K562 (cell line): Measurements from ENCODE around the gene KYAT1. TPM values are rescaled to one million over a fixed set of nuclear protein-coding genes. Genes with fewer than 3 reads are reported as not detected.

Experiments used
- ARID1B ChIP-seq: fragments of 450-650 bp; IDR thresholded peaks from 2 replicates; pipeline ENCODE4 v1.6.1; 2016; ENCODE audit warnings: antibody characterized with exemption, mild to moderate bottlenecking, inconsistent platforms
- ATF1 ChIP-seq, 2 experiments: fragments of 450-650 bp in 1 of 2; IDR thresholded peaks; 2 replicates each; pipeline ENCODE4 v1.6.1; 2016; ENCODE audit warnings: missing compliant biosample characterization in 1 of 2, missing genetic modification characterization in 1 of 2
- CAMTA2 ChIP-seq: fragments of 250-450 bp; sonication (Bioruptor Pico); conservative IDR thresholded peaks from 2 replicates; pipeline ENCODE4 v1.5.1; 2022
- CGGBP1 ChIP-seq: fragments of 250-450 bp; sonication (Bioruptor Pico); IDR thresholded peaks from 2 replicates; pipeline ENCODE4 v1.9.0; 2021; ENCODE audit warnings: mild to moderate bottlenecking
- HIVEP1 ChIP-seq: fragments of 250-450 bp; sonication (Bioruptor Pico); IDR thresholded peaks from 2 replicates; pipeline ENCODE4 v1.4.0; 2020; ENCODE audit warnings: mild to moderate bottlenecking
- MBD2 ChIP-seq: sonication (generic); IDR thresholded peaks from 2 replicates; pipeline ENCODE4 v1.6.1; 2016; ENCODE audit warnings: low read depth, borderline replicate concordance
- MNT ChIP-seq, 2 experiments: fragments of 450-650 bp; conservative IDR thresholded peaks; 2 replicates each; pipeline ENCODE4 v1.6.1; 2017; ENCODE audit warnings: mild to moderate bottlenecking in 2 of 2, moderate library complexity in 2 of 2
- NCOA6 ChIP-seq: fragments of 450-650 bp; IDR thresholded peaks from 2 replicates; pipeline ENCODE4 v1.6.1; 2017; ENCODE audit warnings: mild to moderate bottlenecking
- NFIC ChIP-seq: fragments of 450-650 bp; IDR thresholded peaks from 2 replicates; pipeline ENCODE4 v1.6.1; 2017; ENCODE audit warnings: mild to moderate bottlenecking, inconsistent platforms
- PHB2 ChIP-seq: fragments of 450-650 bp; IDR thresholded peaks from 2 replicates; pipeline ENCODE4 v1.6.1; 2017; ENCODE audit warnings: low read depth
- POLR3A ChIP-seq: IDR thresholded peaks from 2 replicates; pipeline ENCODE4 v1.6.1; 2011; ENCODE audit warnings: borderline replicate concordance, mild to moderate bottlenecking, moderate library complexity; ENCODE audit not compliant: insufficient read length, insufficient read depth; ENCODE audit errors: extremely low read depth
- RFX7 ChIP-seq: fragments of 250-450 bp; sonication (Bioruptor Pico); IDR thresholded peaks from 2 replicates; pipeline ENCODE4 v1.5.1; 2021; ENCODE audit warnings: mild to moderate bottlenecking
- SMARCB1 ChIP-seq: IDR thresholded peaks from 2 replicates; pipeline ENCODE4 v1.6.1; 2011; ENCODE audit warnings: improper control_type of control experiment, low read depth; ENCODE audit not compliant: insufficient read length
- TRIM28 ChIP-seq: fragments of 450-650 bp; IDR thresholded peaks from 2 replicates; pipeline ENCODE4 v1.6.1; 2017
- ZFP36 ChIP-seq: fragments of 150-350 bp; IDR thresholded peaks from 2 replicates; pipeline ENCODE4 v1.6.1; 2018; ENCODE audit warnings: low read length, low read depth; ENCODE audit not compliant: partially characterized antibody
- ZNF224 ChIP-seq: sonication (generic); formaldehyde crosslinking; IDR thresholded peaks from 2 replicates; pipeline ENCODE4 v1.8.0; 2022; ENCODE audit warnings: mild to moderate bottlenecking, missing genetic modification reagents
- polyA plus RNA-seq, 8 experiments: library from polyadenylated mRNA; depleted of rRNA in 4 of 8; stranded (reverse) in 5 of 8; unstranded in 3 of 8; fragments of >200 nt; fragmentation: Nextera tagmentation in 2 of 8; fragmentation: Illumina TruSeq in 1 of 8; extraction: Ambion mirVana in 2 of 8; extraction: Trizol in 1 of 8; gene quantifications; 2 replicates each; pipeline versions ENCODE4 v1.2.1 to v1.2.3, GENCODE V29; 2011 to 2014; ENCODE audit warnings: inconsistent platforms in 1 of 8, missing spikeins in 1 of 8
- total RNA-seq, 7 experiments: library from RNA; depleted of rRNA in 6 of 7; stranded (reverse); fragments of >200 nt in 6 of 7; fragmentation: Illumina TruSeq in 2 of 7; extraction: Trizol in 2 of 7; gene quantifications; 2 replicates each; pipeline versions ENCODE4 v1.2.1 to v1.2.3, GENCODE V29; 2011 to 2021; ENCODE audit warnings: low replicate concordance in 1 of 7
- TF ChIP-seq, protein P1 (sequence below): sonication (generic); formaldehyde crosslinking; IDR thresholded peaks from 2 replicates; pipeline ENCODE4 v1.8.1; 2023; ENCODE audit warnings: mild to moderate bottlenecking, missing genetic modification reagents
- TF ChIP-seq, protein P2 (sequence below): fragments of 450-650 bp; IDR thresholded peaks from 2 replicates; pipeline ENCODE4 v1.6.1; 2017; ENCODE audit warnings: mild to moderate bottlenecking, moderate library complexity
- TF ChIP-seq, protein P3 (sequence below): sonication (generic); formaldehyde crosslinking; IDR thresholded peaks from 2 replicates; pipeline ENCODE4 v1.4.0; 2020; ENCODE audit warnings: mild to moderate bottlenecking, missing genetic modification reagents

The KYAT1 gene
- total and polyA plus RNA-seq, 9 of the 15 experiments (the other 6 are each of a cell fraction or from before 2014, with no cell fraction given), result 6.4 to 16.8 (median 11.1) TPM

DNA sequence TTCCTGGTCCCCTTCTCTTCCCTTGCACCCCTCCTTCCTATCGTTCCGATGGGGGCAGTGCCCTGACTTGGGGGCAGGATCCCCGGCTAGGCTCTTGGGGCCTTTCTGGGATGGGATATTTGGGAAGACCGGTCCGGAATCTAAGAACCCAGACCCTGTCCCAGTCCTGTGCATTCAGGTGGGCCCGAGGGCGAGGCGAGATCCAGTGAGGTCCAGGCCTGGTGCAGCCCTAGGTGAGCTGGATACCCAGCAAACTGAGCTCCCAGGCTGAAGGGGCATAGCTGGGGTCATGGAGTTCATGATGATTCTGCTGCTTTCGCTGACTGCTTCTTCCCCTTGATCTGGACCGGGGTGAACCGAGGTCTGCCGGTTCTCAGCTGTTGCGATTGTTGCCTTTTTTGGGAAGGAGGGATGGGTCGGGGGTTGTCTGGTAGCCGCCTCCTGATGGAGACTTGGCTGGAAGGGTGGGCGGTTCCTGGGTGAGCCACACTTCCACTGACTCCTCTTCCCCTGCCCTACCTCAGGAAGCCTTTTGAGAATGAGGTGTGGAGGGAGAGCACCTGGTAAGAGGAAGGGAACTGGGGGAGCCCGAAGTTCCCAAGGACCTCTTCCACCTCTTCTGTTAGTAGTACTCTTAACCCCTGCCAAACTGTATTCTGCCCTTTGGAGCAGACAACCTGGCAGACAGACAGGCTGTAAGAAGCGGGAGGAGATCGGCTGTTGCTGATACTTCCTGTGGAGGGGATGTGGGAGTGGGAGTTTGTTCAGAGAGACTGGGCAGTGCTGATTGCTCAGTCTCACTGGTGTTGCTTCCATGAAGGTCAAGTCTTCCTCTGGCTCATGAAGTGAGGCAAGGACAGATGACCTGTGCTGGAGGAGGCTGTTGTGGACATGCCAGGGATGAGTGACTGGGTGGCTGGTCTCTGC is 1.2 kb upstream of the KYAT1 start (continued):
- no peak for TF ChIP-seq MNT (conservative IDR thresholded peaks at IDR 0.05)
- TF ChIP-seq SMARCB1, result no peak
- TF ChIP-seq, protein P1, sequence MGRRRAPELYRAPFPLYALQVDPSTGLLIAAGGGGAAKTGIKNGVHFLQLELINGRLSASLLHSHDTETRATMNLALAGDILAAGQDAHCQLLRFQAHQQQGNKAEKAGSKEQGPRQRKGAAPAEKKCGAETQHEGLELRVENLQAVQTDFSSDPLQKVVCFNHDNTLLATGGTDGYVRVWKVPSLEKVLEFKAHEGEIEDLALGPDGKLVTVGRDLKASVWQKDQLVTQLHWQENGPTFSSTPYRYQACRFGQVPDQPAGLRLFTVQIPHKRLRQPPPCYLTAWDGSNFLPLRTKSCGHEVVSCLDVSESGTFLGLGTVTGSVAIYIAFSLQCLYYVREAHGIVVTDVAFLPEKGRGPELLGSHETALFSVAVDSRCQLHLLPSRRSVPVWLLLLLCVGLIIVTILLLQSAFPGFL (CRISPR knock-in tag), result no peak
- no peak for TF ChIP-seq CGGBP1 (CRISPR knock-in tag)
- TF ChIP-seq, protein P2, sequence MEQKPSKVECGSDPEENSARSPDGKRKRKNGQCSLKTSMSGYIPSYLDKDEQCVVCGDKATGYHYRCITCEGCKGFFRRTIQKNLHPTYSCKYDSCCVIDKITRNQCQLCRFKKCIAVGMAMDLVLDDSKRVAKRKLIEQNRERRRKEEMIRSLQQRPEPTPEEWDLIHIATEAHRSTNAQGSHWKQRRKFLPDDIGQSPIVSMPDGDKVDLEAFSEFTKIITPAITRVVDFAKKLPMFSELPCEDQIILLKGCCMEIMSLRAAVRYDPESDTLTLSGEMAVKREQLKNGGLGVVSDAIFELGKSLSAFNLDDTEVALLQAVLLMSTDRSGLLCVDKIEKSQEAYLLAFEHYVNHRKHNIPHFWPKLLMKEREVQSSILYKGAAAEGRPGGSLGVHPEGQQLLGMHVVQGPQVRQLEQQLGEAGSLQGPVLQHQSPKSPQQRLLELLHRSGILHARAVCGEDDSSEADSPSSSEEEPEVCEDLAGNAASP, result no peak
- no peak for TF ChIP-seq ZNF224 (CRISPR knock-in tag)
- no peak for TF ChIP-seq CAMTA2 (CRISPR knock-in tag)
- peak; percentile 61 for TF ChIP-seq ARID1B
- no peak for TF ChIP-seq PHB2
- no peak for TF ChIP-seq NCOA6
- no peak for TF ChIP-seq POLR3A
- peak; percentile 32; the same call in 1 of the 2 replicates for TF ChIP-seq NFIC
- TF ChIP-seq TRIM28, result no peak
- 0 out of 2 replicates have a peak, but pooled peaks have one; percentile 20 for TF ChIP-seq MBD2
- no peak for TF ChIP-seq RFX7
- TF ChIP-seq ZFP36, result peak; percentile 15
- TF ChIP-seq, protein P3, sequence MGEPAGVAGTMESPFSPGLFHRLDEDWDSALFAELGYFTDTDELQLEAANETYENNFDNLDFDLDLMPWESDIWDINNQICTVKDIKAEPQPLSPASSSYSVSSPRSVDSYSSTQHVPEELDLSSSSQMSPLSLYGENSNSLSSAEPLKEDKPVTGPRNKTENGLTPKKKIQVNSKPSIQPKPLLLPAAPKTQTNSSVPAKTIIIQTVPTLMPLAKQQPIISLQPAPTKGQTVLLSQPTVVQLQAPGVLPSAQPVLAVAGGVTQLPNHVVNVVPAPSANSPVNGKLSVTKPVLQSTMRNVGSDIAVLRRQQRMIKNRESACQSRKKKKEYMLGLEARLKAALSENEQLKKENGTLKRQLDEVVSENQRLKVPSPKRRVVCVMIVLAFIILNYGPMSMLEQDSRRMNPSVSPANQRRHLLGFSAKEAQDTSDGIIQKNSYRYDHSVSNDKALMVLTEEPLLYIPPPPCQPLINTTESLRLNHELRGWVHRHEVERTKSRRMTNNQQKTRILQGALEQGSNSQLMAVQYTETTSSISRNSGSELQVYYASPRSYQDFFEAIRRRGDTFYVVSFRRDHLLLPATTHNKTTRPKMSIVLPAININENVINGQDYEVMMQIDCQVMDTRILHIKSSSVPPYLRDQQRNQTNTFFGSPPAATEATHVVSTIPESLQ (CRISPR knock-in tag), result no peak
- TF ChIP-seq HIVEP1 (CRISPR knock-in tag), result no peak
- no peak for TF ChIP-seq ATF1 (CRISPR knock-in tag; IDR thresholded peaks at IDR 0.05)
- no peak for TF ChIP-seq ATF1 (tag; IDR thresholded peaks at IDR 0.05)
